Measurements from ENCODE around the gene ELAVL3. TPM values are rescaled to one million over a fixed set of nuclear protein-coding genes. Genes with fewer than 3 reads are reported as not detected.
"Not testable (repeated sequence)": the region's sequence is repeated elsewhere in the genome, so short reads cannot be mapped to it uniquely, and the experiment has no call there.

ELAVL3 gene
- total RNA-seq, 1 donor = not detected

DNA sequence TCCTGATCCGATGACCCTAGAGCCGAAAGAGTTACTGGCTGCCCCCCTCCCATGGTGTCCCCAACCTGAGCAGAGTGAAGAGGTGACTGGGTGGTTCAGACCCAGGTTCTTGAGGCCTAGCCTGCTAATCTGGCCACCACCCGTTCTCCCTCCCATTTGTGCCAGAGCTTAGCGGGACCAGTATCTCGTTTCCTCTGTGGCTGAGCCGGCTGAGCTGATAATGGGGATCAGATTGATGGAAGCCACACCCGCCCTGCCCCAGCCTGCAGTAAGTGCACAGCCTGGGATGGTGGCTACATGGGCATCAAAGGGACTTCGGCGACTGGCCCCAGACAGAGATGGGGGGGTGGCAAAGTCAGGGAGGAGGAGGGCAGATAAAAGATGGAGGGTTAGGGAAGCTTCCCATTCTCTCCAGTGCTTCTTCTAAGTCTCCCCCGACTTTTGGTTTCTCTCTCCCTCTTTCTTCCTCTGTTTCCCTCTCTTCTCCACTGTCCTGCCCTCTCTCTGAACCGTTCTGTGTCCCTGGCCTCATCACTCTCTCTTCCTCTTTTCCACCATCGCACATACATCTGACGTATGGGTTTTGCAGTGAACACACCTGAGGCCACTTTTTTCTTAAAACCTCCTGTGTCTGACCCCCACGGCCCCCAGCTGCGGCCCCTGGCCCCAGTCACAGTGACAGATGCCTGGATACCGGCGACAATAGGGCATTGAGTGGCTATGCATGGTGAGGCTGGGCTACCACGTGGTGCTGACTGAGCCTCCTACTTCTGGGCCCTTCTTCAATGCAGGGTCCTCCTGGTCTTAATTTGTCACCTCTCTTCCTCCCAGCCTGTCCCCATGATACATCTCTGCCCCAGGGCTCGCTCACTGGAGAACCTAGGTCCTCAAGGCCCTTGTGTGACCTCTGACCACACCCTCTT is 2.4 kb downstream of the ELAVL3 start:
- no peak overlapping the region for H3K4me3 ChIP-seq (ENCODE audit: low read length)
- peaks cover 37% of the 10 kb centered on the region for H3K27me3 ChIP-seq (ENCODE audit: insufficient read depth, low read length)
- H3K9me3 ChIP-seq (ENCODE audit: low read depth, low read length) = no peaks in the 10 kb centered on the region
- H3K4me1 ChIP-seq (ENCODE audit: insufficient read depth, low read length) = peaks cover 26% of the 10 kb centered on the region

DNA sequence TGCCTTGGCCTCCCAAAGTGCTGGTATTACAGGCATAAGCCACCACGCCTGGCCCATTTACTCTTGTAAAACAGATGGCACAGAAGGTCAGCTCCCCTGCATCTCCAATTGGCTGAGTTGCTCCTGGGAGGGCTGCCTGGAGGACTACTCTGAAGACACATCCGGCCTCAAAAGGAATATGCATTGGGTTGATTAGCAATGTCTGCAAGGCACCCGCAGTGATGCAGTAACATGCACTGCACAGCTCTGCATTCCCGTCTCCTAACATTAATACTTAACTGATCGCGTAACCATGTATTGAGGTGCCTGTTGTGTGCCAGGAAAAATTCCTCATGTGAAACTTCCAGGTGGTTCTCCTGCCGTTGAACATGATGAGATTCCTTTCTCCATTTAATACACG is 5.0 kb downstream of the ELAVL3 start:
- peaks cover 4% of the 10 kb centered on the region for H3K4me1 ChIP-seq (ENCODE audit: insufficient read depth, low read length)
- H3K27me3 ChIP-seq (ENCODE audit: insufficient read depth, low read length) = peaks cover 23% of the 10 kb centered on the region
- H3K4me3 ChIP-seq (ENCODE audit: low read length) = no peak overlapping the region
- H3K9me3 ChIP-seq (ENCODE audit: low read depth, low read length) = no peaks in the 10 kb centered on the region

DNA sequence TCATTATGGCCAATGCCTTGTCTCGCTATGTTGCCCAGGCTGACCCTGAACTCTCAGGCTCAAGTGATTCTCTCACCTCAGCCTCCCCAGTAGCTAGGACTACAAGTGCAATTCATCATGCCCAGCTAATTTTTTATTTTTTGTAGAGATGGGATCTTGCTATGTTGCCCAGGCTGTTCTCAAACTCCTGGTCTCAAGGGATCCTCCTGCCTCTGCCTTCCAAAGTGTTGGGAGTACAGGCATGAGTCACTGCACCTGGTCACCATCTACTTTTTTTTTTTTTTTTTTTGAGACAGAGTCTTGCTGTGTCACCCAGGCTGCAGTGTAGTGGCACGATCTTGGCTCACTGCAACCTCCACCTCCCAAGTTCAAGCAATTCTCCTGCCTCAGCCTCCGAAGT is 5.5 kb downstream of the ELAVL3 start:
- H3K4me1 ChIP-seq (ENCODE audit: insufficient read depth, low read length); H3K4me3 ChIP-seq (ENCODE audit: low read length); H3K9me3 ChIP-seq (ENCODE audit: low read depth, low read length): not testable (repeated sequence)
- H3K27me3 ChIP-seq (ENCODE audit: insufficient read depth, low read length) = peaks cover 20% of the 10 kb centered on the region

DNA sequence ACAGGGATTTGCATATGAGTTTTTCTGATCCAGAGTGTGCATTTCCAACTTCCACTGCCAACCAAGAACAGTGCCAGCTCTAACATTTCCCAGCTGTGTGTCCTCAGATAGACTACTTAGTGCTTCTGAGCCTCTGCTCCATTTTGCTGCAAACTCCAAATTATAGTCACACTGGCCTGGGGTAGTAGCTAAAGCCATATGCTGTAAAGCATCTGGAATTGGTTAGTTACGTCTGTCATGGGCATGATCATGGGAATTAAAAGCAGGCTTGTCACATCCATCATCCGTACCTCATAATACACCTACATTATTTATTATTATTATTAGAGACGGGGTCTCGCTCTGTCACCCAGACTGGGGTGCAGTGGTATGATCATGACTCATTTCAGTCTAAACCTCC is 7.1 kb downstream of the ELAVL3 start:
- Histone ChIP-seq H3K9me3 (ENCODE audit: low read depth, low read length) (no peaks in the 10 kb centered on the region), H3K27me3 (ENCODE audit: insufficient read depth, low read length) (peaks cover 11% of the 10 kb centered on the region), H3K4me3 (ENCODE audit: low read length) (no peak overlapping the region), H3K4me1 (ENCODE audit: insufficient read depth, low read length) (no peaks in the 10 kb centered on the region)

GRCh38 chr19:11468266-11468845 is 12.5 kb downstream of the ELAVL3 start:
- H3K4me3 ChIP-seq (ENCODE audit: low read length); H3K27me3 ChIP-seq (ENCODE audit: insufficient read depth, low read length); H3K4me1 ChIP-seq (ENCODE audit: insufficient read depth, low read length); H3K9me3 ChIP-seq (ENCODE audit: low read depth, low read length): not testable (repeated sequence)

DNA sequence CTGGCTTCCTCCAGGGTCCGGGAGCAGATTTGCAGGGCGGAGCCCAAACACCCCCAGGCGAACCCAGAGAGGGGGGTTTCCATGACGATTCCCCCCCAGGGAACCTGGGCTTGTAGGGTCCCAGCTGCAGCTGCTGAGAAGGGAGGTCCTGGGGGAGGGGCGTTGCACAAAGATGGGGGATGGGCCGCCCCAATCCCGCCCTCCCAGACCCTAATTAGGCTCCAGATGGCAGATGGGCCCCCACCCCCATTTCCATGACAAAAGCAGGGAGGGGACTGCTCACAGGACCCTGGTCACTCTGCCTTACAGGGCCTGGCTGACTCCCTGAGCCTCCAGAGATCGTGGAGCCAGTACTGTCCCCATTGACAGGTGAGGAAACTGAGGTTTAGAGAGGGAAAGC is 15.2 kb downstream of the ELAVL3 start:
- no peaks in the 10 kb centered on the region for H3K4me1 ChIP-seq (ENCODE audit: insufficient read depth, low read length)
- H3K27me3 ChIP-seq (ENCODE audit: insufficient read depth, low read length) = no peaks in the 10 kb centered on the region
- H3K9me3 ChIP-seq (ENCODE audit: low read depth, low read length) = no peaks in the 10 kb centered on the region
- no peak overlapping the region for H3K4me3 ChIP-seq (ENCODE audit: low read length)

DNA sequence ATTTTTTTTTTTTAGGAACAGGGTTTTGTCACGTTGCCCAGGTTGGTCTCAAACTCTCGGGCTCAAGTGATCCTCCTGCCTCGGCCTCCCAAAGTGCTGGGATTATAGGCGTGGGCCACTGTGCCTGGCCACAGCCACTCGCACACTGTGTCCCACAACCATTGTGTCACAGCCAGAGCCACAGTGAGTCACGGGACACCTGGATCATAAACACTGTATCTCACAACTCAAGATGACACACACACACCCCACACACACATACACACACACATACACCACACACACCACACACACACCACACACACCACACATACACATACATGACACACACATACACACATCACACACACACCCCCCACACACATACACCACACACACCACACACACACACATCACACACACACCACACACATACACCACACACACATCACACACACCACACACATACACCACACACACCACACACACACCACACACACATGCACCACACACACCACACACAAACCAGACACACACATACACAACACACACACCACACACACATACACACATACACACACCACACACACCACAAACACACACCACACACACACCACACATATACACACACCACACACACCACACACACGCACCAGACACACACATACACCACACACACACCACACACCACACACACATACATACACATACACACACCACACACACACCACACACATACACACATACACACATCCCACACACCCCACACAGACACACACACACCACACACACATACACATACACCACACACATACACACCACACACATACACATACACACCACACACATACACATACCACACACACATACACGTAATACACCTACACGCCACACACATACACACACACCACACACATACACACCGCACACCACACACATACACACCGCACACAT is 16.2 kb downstream of the ELAVL3 start:
- H3K27me3 ChIP-seq (ENCODE audit: insufficient read depth, low read length) = no peaks in the 10 kb centered on the region
- no peaks in the 10 kb centered on the region for H3K4me1 ChIP-seq (ENCODE audit: insufficient read depth, low read length)
- no peaks in the 10 kb centered on the region for H3K9me3 ChIP-seq (ENCODE audit: low read depth, low read length)
- no peak overlapping the region for H3K4me3 ChIP-seq (ENCODE audit: low read length)

DNA sequence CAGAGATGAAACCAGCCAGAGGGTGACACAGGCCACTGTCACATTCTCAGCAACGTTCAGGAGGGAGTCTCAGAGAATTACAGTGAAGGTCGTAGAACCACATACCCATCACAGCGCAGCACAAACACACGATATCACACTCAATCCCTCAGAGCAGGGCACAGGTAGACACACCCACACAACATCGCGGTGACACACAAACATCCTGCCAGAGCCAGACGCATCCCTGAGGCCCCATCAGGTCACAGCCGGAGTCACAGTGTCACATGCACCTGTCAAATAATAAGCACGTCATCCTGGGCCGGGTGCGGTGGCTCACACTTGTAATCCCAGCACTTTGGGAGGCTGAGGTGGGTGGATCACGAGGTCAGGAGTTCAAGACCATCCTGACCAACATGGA is 17.5 kb downstream of the ELAVL3 start:
- H3K4me1 ChIP-seq (ENCODE audit: insufficient read depth, low read length) = no peaks in the 10 kb centered on the region
- H3K27me3 ChIP-seq (ENCODE audit: insufficient read depth, low read length) = no peaks in the 10 kb centered on the region
- no peaks in the 10 kb centered on the region for H3K9me3 ChIP-seq (ENCODE audit: low read depth, low read length)
- H3K4me3 ChIP-seq (ENCODE audit: low read length) = no peak overlapping the region

DNA sequence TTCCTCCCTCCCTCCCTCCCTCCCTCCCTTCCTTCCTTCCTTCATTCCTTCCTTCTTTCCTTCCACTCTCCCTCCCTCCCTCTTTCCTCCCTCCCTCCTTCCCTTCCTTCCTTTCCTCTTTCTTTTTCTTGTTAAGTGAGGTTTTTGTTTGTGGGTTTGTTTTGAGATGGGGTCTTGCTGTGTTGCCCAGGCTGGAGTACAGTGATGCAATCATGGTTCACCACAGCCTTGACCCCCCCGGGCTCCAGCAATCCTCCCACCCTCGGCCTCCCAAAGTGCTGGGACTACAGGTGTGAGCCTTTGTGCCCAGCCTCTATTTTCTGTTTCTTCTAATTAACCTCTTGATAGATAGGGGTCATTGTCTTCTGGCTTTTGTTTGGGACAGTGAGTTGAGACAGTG is 19.4 kb downstream of the ELAVL3 start:
- Histone ChIP-seq H3K9me3 (ENCODE audit: low read depth, low read length) (no peaks in the 10 kb centered on the region), H3K27me3 (ENCODE audit: insufficient read depth, low read length) (no peaks in the 10 kb centered on the region), H3K4me3 (ENCODE audit: low read length) (no peak overlapping the region), H3K4me1 (ENCODE audit: insufficient read depth, low read length) (no peaks in the 10 kb centered on the region)

DNA sequence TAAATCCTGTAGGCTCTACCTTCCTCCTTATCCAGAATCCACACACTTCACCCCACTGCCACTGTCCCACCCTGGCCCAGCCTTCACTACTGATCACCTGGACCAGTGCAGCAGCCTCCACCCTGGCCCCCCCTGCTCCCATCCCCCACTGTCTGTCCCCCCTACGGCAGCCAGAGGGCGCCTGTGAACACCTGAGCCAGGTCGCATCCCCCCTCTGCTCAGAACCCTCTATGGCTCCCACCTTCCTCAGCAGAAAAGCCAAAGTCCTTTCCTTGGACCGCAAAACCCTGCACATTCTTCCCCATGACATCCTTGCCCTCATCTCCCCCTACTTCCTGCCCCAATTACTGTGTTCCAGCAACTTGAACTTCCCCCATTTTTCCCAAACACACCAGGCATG is 20.6 kb downstream of the ELAVL3 start:
- no peak overlapping the region for H3K4me3 ChIP-seq (ENCODE audit: low read length)
- no peaks in the 10 kb centered on the region for H3K27me3 ChIP-seq (ENCODE audit: insufficient read depth, low read length)
- H3K4me1 ChIP-seq (ENCODE audit: insufficient read depth, low read length) = no peaks in the 10 kb centered on the region

GRCh38 chr19:11458912-11459311 is 21.9 kb downstream of the ELAVL3 start:
- not testable (repeated sequence) for H3K9me3 ChIP-seq (ENCODE audit: low read depth, low read length); H3K4me3 ChIP-seq (ENCODE audit: low read length); H3K4me1 ChIP-seq (ENCODE audit: insufficient read depth, low read length); H3K27me3 ChIP-seq (ENCODE audit: insufficient read depth, low read length)

More for the DNA sequence above, 20.6 kb downstream of the ELAVL3 start:
- no peaks in the 10 kb centered on the region for H3K9me3 ChIP-seq (ENCODE audit: low read depth, low read length)

- no peaks in the 10 kb centered on the region for H3K27me3 ChIP-seq (ENCODE audit: insufficient read depth, low read length)
- H3K9me3 ChIP-seq (ENCODE audit: low read depth, low read length) = no peaks in the 10 kb centered on the region
- no peaks in the 10 kb centered on the region for H3K4me1 ChIP-seq (ENCODE audit: insufficient read depth, low read length)
- no peak overlapping the region for H3K4me3 ChIP-seq (ENCODE audit: low read length)
These were observed 22.5 kb downstream of the ELAVL3 start for GRCh38 chr19:11458236-11458900.

- Histone ChIP-seq H3K4me1 (ENCODE audit: insufficient read depth, low read length) (no peaks in the 10 kb centered on the region), H3K27me3 (ENCODE audit: insufficient read depth, low read length) (no peaks in the 10 kb centered on the region), H3K9me3 (ENCODE audit: low read depth, low read length) (no peaks in the 10 kb centered on the region), H3K4me3 (ENCODE audit: low read length) (no peak overlapping the region)
These were observed 23.0 kb downstream of the ELAVL3 start for GRCh38 chr19:11457831-11458230.

DNA sequence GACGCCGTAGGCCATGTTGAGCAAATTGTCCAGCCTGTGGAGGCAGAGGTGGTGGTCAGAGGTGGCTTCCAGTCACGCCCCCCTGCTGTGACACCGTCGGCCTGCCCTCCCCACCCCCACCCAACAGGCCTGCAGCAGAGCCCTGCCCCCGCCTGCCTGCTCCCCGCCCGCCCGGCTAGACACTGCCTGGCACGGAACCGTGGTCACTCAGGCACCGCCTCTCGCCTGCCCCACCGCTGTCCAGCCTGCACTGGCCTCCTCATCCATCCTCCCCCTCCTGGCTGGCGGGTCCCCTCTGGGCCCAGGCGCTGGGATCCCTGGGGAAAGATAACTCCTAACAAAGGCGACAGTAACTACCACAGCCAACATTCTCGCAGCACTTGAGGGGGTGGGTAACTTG is 23.7 kb downstream of the ELAVL3 start:
- Histone ChIP-seq H3K4me1 (ENCODE audit: insufficient read depth, low read length) (no peaks in the 10 kb centered on the region), H3K4me3 (ENCODE audit: low read length) (no peak overlapping the region), H3K27me3 (ENCODE audit: insufficient read depth, low read length) (no peaks in the 10 kb centered on the region), H3K9me3 (ENCODE audit: low read depth, low read length) (no peaks in the 10 kb centered on the region)

DNA sequence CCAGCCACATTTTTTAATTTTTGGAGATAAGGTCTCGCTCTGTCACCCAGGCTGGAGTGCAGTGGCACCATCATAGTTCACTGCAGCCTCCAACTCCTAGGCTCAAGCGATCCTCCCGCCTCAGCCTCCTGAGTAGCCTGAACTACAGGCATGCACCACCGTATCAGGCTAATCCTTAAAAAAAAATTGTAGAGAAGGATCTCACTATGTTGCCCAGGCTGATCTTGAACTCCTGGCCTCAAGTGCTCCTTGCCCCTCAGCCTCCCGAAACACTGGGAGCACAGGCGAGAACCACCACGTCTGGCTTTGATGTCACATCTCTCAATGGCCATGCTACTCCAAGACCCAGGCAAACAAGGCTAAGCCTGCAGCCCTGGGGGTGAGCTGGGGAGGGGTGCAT is 24.2 kb downstream of the ELAVL3 start:
- Histone ChIP-seq H3K9me3 (ENCODE audit: low read depth, low read length) (no peaks in the 10 kb centered on the region), H3K27me3 (ENCODE audit: insufficient read depth, low read length) (no peaks in the 10 kb centered on the region), H3K4me3 (ENCODE audit: low read length) (no peak overlapping the region), H3K4me1 (ENCODE audit: insufficient read depth, low read length) (no peaks in the 10 kb centered on the region)
